ENCODE data around the gene NOX3. TPM values are rescaled to one million over a fixed set of nuclear protein-coding genes. Genes with fewer than 3 reads are reported as not detected.

Gene NOX3
- total and polyA plus RNA-seq, 2 of the 8 experiments (the other 6 are each of a cell fraction or from before 2014, with no cell fraction given), result not detected

DNA sequence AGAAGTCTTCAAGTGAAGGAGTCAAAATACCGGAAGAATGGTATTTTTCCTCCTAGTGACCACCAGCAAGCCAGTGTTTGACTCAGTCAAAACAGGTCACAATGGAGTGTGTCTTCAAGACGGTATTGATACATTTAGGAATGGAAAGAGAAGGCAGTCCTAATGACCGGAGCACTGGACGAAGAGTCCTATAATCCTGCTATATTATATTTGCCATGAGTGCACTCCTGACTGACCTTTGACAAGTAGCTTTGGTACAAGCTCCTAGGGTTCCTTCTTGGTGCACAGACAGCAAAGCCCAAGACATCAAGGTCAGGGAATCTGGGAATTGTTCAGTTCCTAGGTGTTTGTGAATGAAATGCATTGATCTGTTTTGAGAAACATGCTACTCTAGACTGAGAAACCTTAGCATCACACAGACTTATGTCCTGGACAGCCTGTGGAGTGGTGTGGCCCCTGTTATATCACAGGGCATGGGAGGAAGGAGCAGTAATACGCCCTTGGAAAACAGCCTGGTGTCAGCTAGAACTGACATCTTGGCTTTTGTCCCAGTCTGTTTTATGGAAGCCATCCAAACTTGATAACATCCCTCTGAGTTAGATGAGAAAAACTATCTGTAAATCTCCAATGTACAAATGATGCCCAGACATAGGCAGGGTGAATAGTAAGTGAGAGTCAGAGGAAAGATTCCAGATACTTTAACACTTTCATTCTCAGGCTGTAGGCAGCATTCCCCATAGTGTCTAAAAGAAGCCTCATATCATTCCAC, 18.5 kb downstream of the NOX3 start:
- no peak overlapping the region for H4K5ac ChIP-seq (ENCODE audit: insufficient read length, low read depth, low read length)
- H2AK5ac ChIP-seq (ENCODE audit: low read depth, low read length), result no peak overlapping the region
- no peaks in the 10 kb centered on the region for H4K20me1 ChIP-seq (replicated peaks in 1 of 2; ENCODE audit: control insufficient read depth in 1 of 2, insufficient read depth in 2 of 2, low read length in 2 of 2)
- H4K91ac ChIP-seq (replicated peaks; ENCODE audit: insufficient read length, low read length), result no peak overlapping the region
- H3K14ac ChIP-seq (ENCODE audit: insufficient read length), result no peak overlapping the region
- ChIA-PET CTCF (ENCODE audit: partially characterized antibody) (interaction anchor here (1.4 kb wide), 1 partner anchor 60 kb away, joined by 3 read pairs; no protein-coding TSS in a partner anchor), POLR2A (ENCODE audit: partially characterized antibody) (interaction anchor here (1.1 kb wide), 1 partner anchor 194 kb away, joined by 3 read pairs; no protein-coding TSS in a partner anchor)
- no peak overlapping the region for H3K27ac ChIP-seq (ENCODE audit: low read depth, low read length)
- no peaks in the 10 kb centered on the region for H3K9me3 ChIP-seq (ENCODE audit: insufficient read depth in 2 of 2, low read depth in 1 of 2, low read length in 1 of 2)
- no peaks in the 10 kb centered on the region for H3K4me1 ChIP-seq (replicated peaks in 1 of 4; ENCODE audit: control insufficient read depth in 3 of 4, insufficient read depth in 4 of 4, low read length in 3 of 4)
- no peaks in the 10 kb centered on the region for H3K23me2 ChIP-seq (ENCODE audit: low read depth, low read length)
- H3K18ac ChIP-seq (ENCODE audit: extremely low read depth, low read length), result no peak overlapping the region
- 63% methylated on average over 5 of the region's 5 CpGs; no CpG with 5 or more reads in 1 of the 2 experiments for WGBS, 2 experiments (ENCODE audit: extremely low coverage in 1 of 2, insufficient coverage in 1 of 2, insufficient read length in 1 of 2, insufficient replicate concordance in 2 of 2, low coverage in 1 of 2, low lambda C conversion rate in 2 of 2, missing lambda C conversion rate in 1 of 2)
- no peak overlapping the region for H3K23ac ChIP-seq (ENCODE audit: insufficient read length)
- H3K79me1 ChIP-seq (ENCODE audit: low read depth, low read length), result no peaks in the 10 kb centered on the region
- no peak for DNase-seq (ENCODE audit: low read depth in 1 of 2, low spot score in 2 of 2)
- H2BK20ac ChIP-seq (ENCODE audit: low read length), result no peak overlapping the region
- H3K4me2 ChIP-seq (ENCODE audit: insufficient read depth in 1 of 2, low read depth in 2 of 2, low read length in 2 of 2), result no peak overlapping the region
- H3K4me3 ChIP-seq (ENCODE audit: extremely low read depth in 1 of 4, insufficient read depth in 2 of 4, low read depth in 3 of 4, low read length in 4 of 4), result no peak overlapping the region
- no peak overlapping the region for H3K56ac ChIP-seq (replicated peaks; ENCODE audit: insufficient read length, low read depth, low read length)
- H2BK5ac ChIP-seq (ENCODE audit: low read depth, low read length), result no peak overlapping the region
- no peak for FAIRE-seq
- no peak overlapping the region for H2BK15ac ChIP-seq (ENCODE audit: low read length)
- H3K27me3 ChIP-seq (replicated peaks in 1 of 4; ENCODE audit: control insufficient read depth in 3 of 4, extremely low read depth in 1 of 4, insufficient read depth in 3 of 4, low read length in 3 of 4), result no peaks in the 10 kb centered on the region
- no peak overlapping the region for H4K8ac ChIP-seq (ENCODE audit: extremely low read depth, insufficient read depth, low read length)
- no peak overlapping the region for H2BK12ac ChIP-seq (ENCODE audit: low read depth, low read length)
- no peak overlapping the region for H3K9ac ChIP-seq (replicated peaks in 1 of 4; ENCODE audit: extremely low read depth in 1 of 4, low read depth in 3 of 4, low read length in 3 of 4)
- H3K36me3 ChIP-seq (ENCODE audit: control insufficient read depth in 2 of 4, insufficient read depth in 4 of 4, low read length in 3 of 4), result no peaks in the 10 kb centered on the region
- no peak overlapping the region for H2AFZ ChIP-seq (ENCODE audit: low read length)
- H3K79me2 ChIP-seq (ENCODE audit: control insufficient read depth in 1 of 2, insufficient read depth in 2 of 2, low read length in 2 of 2), result no peaks in the 10 kb centered on the region
- H3K4ac ChIP-seq (replicated peaks; ENCODE audit: insufficient read length, low read depth, low read length), result no peak overlapping the region
- no peak overlapping the region for H2BK120ac ChIP-seq (replicated peaks; ENCODE audit: low read depth, low read length)
- no peak for TF ChIP-seq SIN3A (conservative IDR thresholded peaks at IDR 0.05 in 1 of 2, IDR thresholded peaks at IDR 0.05 in 1 of 2; ENCODE audit: low read depth in 1 of 2, low read length in 2 of 2)
- TF ChIP-seq, protein P1, sequence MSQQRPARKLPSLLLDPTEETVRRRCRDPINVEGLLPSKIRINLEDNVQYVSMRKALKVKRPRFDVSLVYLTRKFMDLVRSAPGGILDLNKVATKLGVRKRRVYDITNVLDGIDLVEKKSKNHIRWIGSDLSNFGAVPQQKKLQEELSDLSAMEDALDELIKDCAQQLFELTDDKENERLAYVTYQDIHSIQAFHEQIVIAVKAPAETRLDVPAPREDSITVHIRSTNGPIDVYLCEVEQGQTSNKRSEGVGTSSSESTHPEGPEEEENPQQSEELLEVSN (IDR thresholded peaks at IDR 0.05), result no peak
- TF ChIP-seq POLR2A (IDR thresholded peaks at IDR 0.05; ENCODE audit: control extremely low read depth in 1 of 2, low read depth in 2 of 2, low read length in 2 of 2), result no peak
- no peak for TF ChIP-seq KDM1A (IDR thresholded peaks at IDR 0.05; ENCODE audit: borderline replicate concordance, low read length)
- TF ChIP-seq HDAC2 (IDR thresholded peaks at IDR 0.05; ENCODE audit: borderline replicate concordance in 1 of 2, low read depth in 2 of 2, low read length in 2 of 2), result no peak
- no peak for TF ChIP-seq ASH2L (IDR thresholded peaks at IDR 0.05; ENCODE audit: low read length)
- TF ChIP-seq SP4 (IDR thresholded peaks at IDR 0.05; ENCODE audit: low read length), result no peak
- TF ChIP-seq CTBP2 (IDR thresholded peaks at IDR 0.05; ENCODE audit: borderline replicate concordance, insufficient read depth, insufficient read length, low read length), result no peak
- TF ChIP-seq EGR1 (IDR thresholded peaks at IDR 0.05; ENCODE audit: borderline replicate concordance, low read depth, low read length), result no peak
- TF ChIP-seq POLR2AphosphoS5 (IDR thresholded peaks at IDR 0.05; ENCODE audit: low read depth, low read length), result no peak
- TF ChIP-seq RXRA (IDR thresholded peaks at IDR 0.05; ENCODE audit: insufficient read depth, low read depth, low read length), result no peak
